Left lung (tissue), 10 donors: ENCODE results near the gene KRTAP12-4. TPM values are rescaled to one million over a fixed set of nuclear protein-coding genes. Genes with fewer than 3 reads are reported as not detected.

Experiments used
- ATAC-seq: fragments of 200-7000 bp; cut with Tn5 transposase; one replicate; pipeline ENCODE4 v1.9.1; 2020; ENCODE audit warnings: moderate library complexity
- DNase-seq, 4 donors: peaks; one replicate each; pipeline ENCODE4 v3.0.0-alpha.2; 2013 to 2020
- H3K27ac ChIP-seq, 2 donors: fragments of 200-600 bp; sonication (generic) in 1 of 2; one replicate each; pipeline versions ENCODE4 v1.5.0 to v1.8.0; 2020 to 2021
- H3K27me3 ChIP-seq, 2 donors: fragments of 200-600 bp; sonication (generic) in 1 of 2; one replicate each; pipeline versions ENCODE4 v1.5.0 to v1.8.0; 2020 to 2021
- H3K36me3 ChIP-seq, 2 donors: fragments of 200-600 bp; sonication (generic) in 1 of 2; one replicate each; pipeline versions ENCODE4 v1.5.0 to v1.8.0; 2020 to 2021
- H3K4me1 ChIP-seq, 2 donors: fragments of 200-600 bp; one replicate each; pipeline ENCODE4 v1.8.0; 2021
- H3K4me3 ChIP-seq, 2 donors: fragments of 200-600 bp; sonication (generic) in 1 of 2; one replicate each; pipeline versions ENCODE4 v1.5.0 to v1.8.0; 2020 to 2021; ENCODE audit warnings: mild to moderate bottlenecking in 1 of 2
- H3K9me3 ChIP-seq, 2 donors: fragments of 200-600 bp; sonication (generic) in 1 of 2; one replicate each; pipeline versions ENCODE4 v1.5.0 to v1.8.0; 2020 to 2021
- CTCF ChIP-seq, 2 donors: fragments of 200-600 bp; sonication (generic) in 1 of 2; IDR thresholded peaks; one replicate each; pipeline versions ENCODE4 v1.5.0 to v1.8.0; 2021; ENCODE audit warnings: antibody characterized with exemption in 2 of 2
- intact Hi-C, 2 donors: fragments of 100-400 bp; cut with DNase I; formaldehyde crosslinking; loops; one replicate each; pipeline versions ENCODE4 v1.11.2 to v1.14.2; 2022
- polyA plus RNA-seq, 6 donors: library from polyadenylated mRNA; unstranded; fragments of 120-200 nt; gene quantifications; one replicate each; pipeline ENCODE4 v1.2.1, GENCODE V29; 2013; ENCODE audit not compliant: insufficient read length in 6 of 6
- total RNA-seq, 2 donors: library from RNA; stranded (reverse); fragmentation: NEBNext Ultra II Directional; extraction: Animal tissue kit (Norgen Biotek cat#: 25700); gene quantifications; one replicate each; pipeline ENCODE4 v1.2.1, GENCODE V29; 2021
- donor health status: DM: no; HTN: yes; CAD: no.
- donor health status: DM: no; HTN: no; CAD: no.

Gene KRTAP12-4
- total and polyA plus RNA-seq, 8 donors: not detected

GRCh38 chr21:44637018-44637850 lies 17.2 kb downstream of the KRTAP12-4 start, which contains the start of gene KRTAP10-10:
Gene KRTAP10-10, plus strand, starts transcription at chr21:44637356. Its CDS starts 62 bp downstream, at chr21:44637418.
- H3K27me3 ChIP-seq: peaks cover 0 to 28% of the 10 kb centered on the region in 2 donors
- H3K4me1 ChIP-seq: no peaks in the 10 kb centered on the region
- H3K9me3 ChIP-seq: peaks cover 0 to 15% of the 10 kb centered on the region in 2 donors
- H3K36me3 ChIP-seq: no peaks in the 10 kb centered on the region
- intact Hi-C loops: no loop called here
- no peak within 1 kb of the TSS for H3K27ac ChIP-seq
- no peak within 1 kb of the TSS for H3K4me3 ChIP-seq
- DNase-seq: peak in 1 of 4 donors; percentile 63
- ATAC-seq: no peak
- TF ChIP-seq CTCF (IDR thresholded peaks at IDR 0.05): no peak

- Histone ChIP-seq H3K4me1 (no peaks in the 10 kb centered on the region), H3K36me3 (no peaks in the 10 kb centered on the region), H3K4me3 (no peak overlapping the region), H3K9me3 (peaks cover 0 to 24% of the 10 kb centered on the region in 2 donors), H3K27ac (no peak overlapping the region), H3K27me3 (peaks cover 0 to 28% of the 10 kb centered on the region in 2 donors)
- peak in 1 of 4 donors; percentile 39 for DNase-seq
- intact Hi-C loops: no loop called here
- no peak for TF ChIP-seq CTCF (IDR thresholded peaks at IDR 0.05)
- ATAC-seq: no peak
Measured at GRCh38 chr21:44636209-44637017, 18.0 kb downstream of the KRTAP12-4 start.

GRCh38 chr21:44632067-44632466 lies 22.4 kb downstream of the KRTAP12-4 start:
- H3K36me3 ChIP-seq: no peaks in the 10 kb centered on the region
- DNase-seq (no peak), ATAC-seq (no peak)
- no peak for TF ChIP-seq CTCF (IDR thresholded peaks at IDR 0.05)
- H3K4me1 ChIP-seq: no peaks in the 10 kb centered on the region
- H3K4me3 ChIP-seq: no peak overlapping the region
- no peak overlapping the region for H3K27ac ChIP-seq
- peaks cover 0 to 23% of the 10 kb centered on the region in 2 donors for H3K9me3 ChIP-seq
- intact Hi-C loops: no loop called here
- H3K27me3 ChIP-seq: peaks cover 0 to 31% of the 10 kb centered on the region in 2 donors

- intact Hi-C loops: no loop called here
- no peak for TF ChIP-seq CTCF (IDR thresholded peaks at IDR 0.05)
- peaks cover 0 to 23% of the 10 kb centered on the region in 2 donors for H3K9me3 ChIP-seq
- H3K4me1 ChIP-seq: no peaks in the 10 kb centered on the region
- ATAC-seq (no peak), DNase-seq (no peak)
- H3K27me3 ChIP-seq: peaks cover 0 to 27% of the 10 kb centered on the region in 2 donors
- no peak overlapping the region for H3K27ac ChIP-seq
- H3K36me3 ChIP-seq: no peaks in the 10 kb centered on the region
- H3K4me3 ChIP-seq: no peak overlapping the region
Measured at GRCh38 chr21:44630440-44630839, 24.0 kb downstream of the KRTAP12-4 start.
